OCI-LY7 (cell line): Measurements from ENCODE around the gene MYL4. TPM values are rescaled to one million over a fixed set of nuclear protein-coding genes. Genes with fewer than 3 reads are reported as not detected.

Source experiments
- BruUV-seq: library from RNA; stranded (reverse); fragments of 400-500 nt; replicated peaks from 2 replicates; lab custom pipeline; 2021; lab: Mats Ljungman, UMichigan
- CTCF ChIA-PET: fragments of 300-600 bp; sonication (Branson Sonifier 250); formaldehyde crosslinking; loops from one replicate; lab custom pipeline; 2022; ENCODE audit warnings: antibody characterized with exemption; ENCODE audit not compliant: unreplicated experiment; lab: Charles Lee
- POLR2A ChIA-PET: fragments of 300-600 bp; sonication (Branson Sonifier 250); formaldehyde crosslinking; loops from one replicate; lab custom pipeline; 2022; ENCODE audit warnings: antibody characterized with exemption; lab: Charles Lee
- DNase-seq: peaks from one replicate; pipeline ENCODE4 v3.0.0-alpha.2; 2015; ENCODE audit warnings: low spot score
- H2AFZ ChIP-seq: fragments of 200-600 bp; sonication (generic), shearing (Covaris generic); 2 replicates; pipeline ENCODE4 v1.6.1; 2014; ENCODE audit warnings: mild to moderate bottlenecking, antibody characterized with exemption, low read length, moderate library complexity
- H3K27ac ChIP-seq: fragments of 200-600 bp; sonication (generic); 2 replicates; pipeline ENCODE4 v1.5.1; 2014; ENCODE audit warnings: mixed run types, low read depth, mild to moderate bottlenecking, moderate library complexity, low read length, inconsistent platforms; ENCODE audit not compliant: poor library complexity, severe bottlenecking
- H3K36me3 ChIP-seq: fragments of 200-600 bp; sonication (generic); 2 replicates; pipeline ENCODE4 v1.6.1; 2014; ENCODE audit warnings: mild to moderate bottlenecking, antibody characterized with exemption, low read length, moderate library complexity, mixed read lengths; ENCODE audit not compliant: insufficient read depth
- H3K4me1 ChIP-seq: fragments of 200-600 bp; sonication (generic); 2 replicates; pipeline ENCODE4 v1.5.1; 2014; ENCODE audit warnings: mild to moderate bottlenecking, low read length; ENCODE audit not compliant: insufficient read depth, poor library complexity, severe bottlenecking
- H3K4me2 ChIP-seq: fragments of 200-600 bp; sonication (generic); 2 replicates; pipeline ENCODE4 v1.6.1; 2014; ENCODE audit warnings: mild to moderate bottlenecking, low read length
- H3K4me3 ChIP-seq: fragments of 200-600 bp; sonication (generic); 2 replicates; pipeline ENCODE4 v1.5.1; 2014; ENCODE audit warnings: mild to moderate bottlenecking, low read depth, low read length; ENCODE audit not compliant: poor library complexity, severe bottlenecking
- H3K79me2 ChIP-seq: fragments of 200-600 bp; sonication (generic); 2 replicates; pipeline ENCODE4 v1.6.1; 2016; ENCODE audit warnings: low read depth, mild to moderate bottlenecking, low read length, moderate library complexity, mixed read lengths; ENCODE audit not compliant: insufficient read depth
- H3K9me2 ChIP-seq: fragments of 200-600 bp; sonication (generic); 2 replicates; pipeline ENCODE4 v1.6.1; 2016; ENCODE audit warnings: mild to moderate bottlenecking, low read length, mixed read lengths; ENCODE audit not compliant: insufficient read depth
- H3K9me3 ChIP-seq: fragments of 200-600 bp; sonication (generic); 2 replicates; pipeline ENCODE4 v1.6.1; 2014; ENCODE audit warnings: mild to moderate bottlenecking, mixed run types, low read length, mixed read lengths
- H4K20me1 ChIP-seq: fragments of 200-600 bp; sonication (generic); 2 replicates; pipeline ENCODE4 v1.6.1; 2014; ENCODE audit warnings: mild to moderate bottlenecking, antibody characterized with exemption, low read length, moderate library complexity, mixed read lengths; ENCODE audit not compliant: insufficient read depth
- EZH2phosphoT487 ChIP-seq: fragments of 200-600 bp; sonication (generic); IDR thresholded peaks from 2 replicates; pipeline ENCODE4 v1.6.1; 2018; ENCODE audit warnings: low read depth, borderline replicate concordance, mild to moderate bottlenecking, mixed run types, antibody characterized with exemption, low read length, moderate library complexity, mixed read lengths
- intact Hi-C: fragments of 100-400 bp; cut with micrococcal nuclease; formaldehyde crosslinking; loops from one replicate; pipeline ENCODE4 v1.10.0; 2022; ENCODE audit not compliant: unreplicated experiment
- total RNA-seq, 2 experiments: library from RNA; depleted of rRNA in 1 of 2; stranded (reverse); fragments of >200 nt in 1 of 2; shearing (Covaris generic) in 1 of 2; gene quantifications; 2 replicates each; pipeline ENCODE4 v1.2.3, GENCODE V29; 2014 to 2022
- TF ChIP-seq, protein P1 (sequence below): fragments of 200-600 bp; sonication (generic); conservative IDR thresholded peaks from 2 replicates; pipeline ENCODE4 v1.5.1; 2014; ENCODE audit warnings: mild to moderate bottlenecking, antibody characterized with exemption, low read length, moderate library complexity, mixed read lengths

Gene MYL4
- total RNA-seq, 2 experiments from 2014 or later, result 0.67 to 2.1 TPM

GRCh38 chr17:47188271-47188875, 20.8 kb upstream of the MYL4 start:
- peak overlapping the region; percentile 78 for H3K27ac ChIP-seq
- peaks cover 69% of the 10 kb centered on the region for H3K4me1 ChIP-seq
- H3K9me2 ChIP-seq, result no peaks in the 10 kb centered on the region
- peak overlapping the region; percentile 96 for H3K4me2 ChIP-seq
- TF ChIP-seq, protein P1, sequence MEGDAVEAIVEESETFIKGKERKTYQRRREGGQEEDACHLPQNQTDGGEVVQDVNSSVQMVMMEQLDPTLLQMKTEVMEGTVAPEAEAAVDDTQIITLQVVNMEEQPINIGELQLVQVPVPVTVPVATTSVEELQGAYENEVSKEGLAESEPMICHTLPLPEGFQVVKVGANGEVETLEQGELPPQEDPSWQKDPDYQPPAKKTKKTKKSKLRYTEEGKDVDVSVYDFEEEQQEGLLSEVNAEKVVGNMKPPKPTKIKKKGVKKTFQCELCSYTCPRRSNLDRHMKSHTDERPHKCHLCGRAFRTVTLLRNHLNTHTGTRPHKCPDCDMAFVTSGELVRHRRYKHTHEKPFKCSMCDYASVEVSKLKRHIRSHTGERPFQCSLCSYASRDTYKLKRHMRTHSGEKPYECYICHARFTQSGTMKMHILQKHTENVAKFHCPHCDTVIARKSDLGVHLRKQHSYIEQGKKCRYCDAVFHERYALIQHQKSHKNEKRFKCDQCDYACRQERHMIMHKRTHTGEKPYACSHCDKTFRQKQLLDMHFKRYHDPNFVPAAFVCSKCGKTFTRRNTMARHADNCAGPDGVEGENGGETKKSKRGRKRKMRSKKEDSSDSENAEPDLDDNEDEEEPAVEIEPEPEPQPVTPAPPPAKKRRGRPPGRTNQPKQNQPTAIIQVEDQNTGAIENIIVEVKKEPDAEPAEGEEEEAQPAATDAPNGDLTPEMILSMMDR, result no peak
- TF ChIP-seq EZH2phosphoT487, result no peak
- H2AFZ ChIP-seq, result peak overlapping the region; percentile 7; the same call in 1 of the 2 replicates
- H3K9me3 ChIP-seq, result peaks cover 13% of the 10 kb centered on the region; the same call in 1 of the 2 replicates
- peaks cover 45% of the 10 kb centered on the region for H3K36me3 ChIP-seq
- peaks cover 57% of the 10 kb centered on the region for H3K79me2 ChIP-seq
- BruUV-seq, result TSS peak; percentile 74
- H4K20me1 ChIP-seq, result peaks cover 32% of the 10 kb centered on the region
- H3K4me3 ChIP-seq, result peak overlapping the region; percentile 82
- CTCF ChIA-PET, result no interaction called here
- POLR2A ChIA-PET, result interaction anchor here (0.7 to 13.5 kb wide), 3 partner anchors 13 to 43 kb away, joined by 5 to 114 read pairs (median 8); partner anchors contain the start of gene MYL4
- intact Hi-C loops, result no loop called here
- peak; percentile 51 for DNase-seq

GRCh38 chr17:47188876-47189731, 20.0 kb upstream of the MYL4 start, which contains the start of gene CDC27:
CDC27 (minus strand) TSS chr17:47189295; CDS start chr17:47189172, 123 bp downstream.
- Histone ChIP-seq H3K4me3 (peak within 1 kb of the TSS; percentile 82), H3K79me2 (peaks cover 50% of the 10 kb centered on the region), H3K36me3 (peaks cover 38% of the 10 kb centered on the region), H4K20me1 (peaks cover 25% of the 10 kb centered on the region), H3K9me3 (peaks cover 15% of the 10 kb centered on the region; the same call in 1 of the 2 replicates), H2AFZ (peak within 1 kb of the TSS; percentile 77; the same call in 1 of the 2 replicates), H3K9me2 (no peaks in the 10 kb centered on the region), H3K27ac (peak within 1 kb of the TSS; percentile 78), H3K4me1 (peaks cover 62% of the 10 kb centered on the region), H3K4me2 (peak within 1 kb of the TSS; percentile 96)
- TF ChIP-seq, protein P1, result no peak
- TF ChIP-seq EZH2phosphoT487, result no peak
- intact Hi-C loops, result no loop called here
- ChIA-PET CTCF (no interaction called here), POLR2A (interaction anchor here (1.2 to 13.5 kb wide), 4 partner anchors 8 to 25 kb away, joined by 5 to 114 read pairs (median 7); partner anchors contain the start of gene MYL4)
- no TSS peak for BruUV-seq
- DNase-seq, result peak; percentile 100
